NCI-H1092 (cell line): ENCODE results near the gene RPUSD1.

Experiments used
- DNase-seq: peaks from one replicate; lab custom pipeline; 2025; lab: John Stamatoyannopoulos, UW

Gene RPUSD1

DNA sequence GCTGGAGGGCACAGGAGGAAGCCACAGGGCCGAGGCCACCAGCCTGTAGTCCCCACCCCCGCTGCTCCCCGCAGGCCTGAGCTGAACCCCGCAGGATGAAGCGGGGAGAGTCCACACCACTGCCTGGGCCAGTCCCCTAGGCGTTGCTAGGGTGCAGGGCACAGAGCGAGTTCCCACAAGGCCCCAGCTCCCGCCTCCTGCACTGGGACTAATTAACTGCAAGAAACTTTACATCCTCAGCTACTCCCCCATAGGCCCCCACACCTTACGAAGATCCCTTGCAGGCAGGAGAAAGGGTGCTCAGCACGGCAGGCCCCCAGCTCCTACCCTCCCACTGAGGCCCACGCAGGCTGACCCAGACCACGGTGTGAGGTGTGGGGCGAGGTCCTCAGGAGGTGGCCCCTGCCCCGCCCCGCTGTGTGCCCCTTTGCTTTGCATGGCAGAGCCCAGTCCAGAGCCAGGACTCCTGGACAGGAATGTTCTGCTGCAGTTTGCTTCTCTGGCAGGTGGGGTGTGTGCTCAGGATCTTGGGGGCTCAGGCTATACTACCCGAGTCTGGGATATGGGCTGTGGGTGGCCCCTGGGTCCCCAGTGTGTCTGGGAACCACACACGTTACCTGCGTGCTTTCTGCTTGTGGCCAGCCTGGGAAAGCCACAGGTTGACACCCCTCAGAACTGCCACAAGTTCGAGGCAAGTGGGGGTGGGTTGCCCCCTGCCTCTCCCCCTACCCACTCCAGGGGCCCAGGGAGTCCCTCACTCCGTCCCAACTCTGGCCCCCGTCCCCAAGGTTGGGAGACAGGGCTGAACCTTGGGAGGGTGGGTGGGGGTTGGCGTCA, 11.1 kb upstream of the RPUSD1 start:
- no peak for DNase-seq

- DNase-seq, result no peak
Measured at GRCh38 chr16:798666-799065, 10.5 kb upstream of the RPUSD1 start.

DNA sequence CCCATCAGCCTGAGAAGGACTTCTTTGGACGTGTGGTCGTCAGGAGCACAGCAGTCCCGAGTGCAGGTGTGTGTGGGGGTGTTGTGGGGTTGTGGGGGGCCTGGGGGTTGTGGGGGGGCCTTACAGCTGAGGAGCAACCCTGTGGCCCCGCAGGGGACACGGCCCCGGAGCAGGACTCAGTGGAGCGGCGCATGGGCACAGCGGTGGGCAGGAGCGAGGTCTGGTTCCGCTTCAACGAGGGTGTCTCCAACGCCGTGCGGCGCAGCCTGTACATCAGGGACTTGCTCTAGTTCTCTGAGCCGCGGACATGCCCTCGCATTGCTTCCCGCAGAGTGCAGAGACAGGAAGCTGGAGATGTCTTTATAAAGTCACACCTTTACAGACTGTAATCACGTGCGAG, 9.5 kb upstream of the RPUSD1 start:
- DNase-seq, result no peak

DNA sequence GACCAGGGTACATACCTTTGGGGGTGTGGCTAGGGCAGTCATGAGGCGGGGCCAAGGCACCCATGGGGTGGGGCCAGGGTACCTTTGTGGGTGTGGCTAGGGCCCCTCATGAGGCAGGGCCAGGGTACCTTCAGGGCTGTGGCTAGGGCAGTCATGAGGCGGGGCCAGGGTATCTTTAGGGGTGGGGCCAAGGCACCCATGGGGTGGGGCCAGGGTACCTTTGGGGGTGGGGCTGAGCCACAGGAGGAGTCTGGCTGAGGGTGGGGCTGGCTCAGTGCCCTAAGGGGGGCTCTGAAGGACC, 8.9 kb upstream of the RPUSD1 start:
- DNase-seq, result no peak

- no peak for DNase-seq
Measured at GRCh38 chr16:796296-797119, 8.3 kb upstream of the RPUSD1 start.

DNA sequence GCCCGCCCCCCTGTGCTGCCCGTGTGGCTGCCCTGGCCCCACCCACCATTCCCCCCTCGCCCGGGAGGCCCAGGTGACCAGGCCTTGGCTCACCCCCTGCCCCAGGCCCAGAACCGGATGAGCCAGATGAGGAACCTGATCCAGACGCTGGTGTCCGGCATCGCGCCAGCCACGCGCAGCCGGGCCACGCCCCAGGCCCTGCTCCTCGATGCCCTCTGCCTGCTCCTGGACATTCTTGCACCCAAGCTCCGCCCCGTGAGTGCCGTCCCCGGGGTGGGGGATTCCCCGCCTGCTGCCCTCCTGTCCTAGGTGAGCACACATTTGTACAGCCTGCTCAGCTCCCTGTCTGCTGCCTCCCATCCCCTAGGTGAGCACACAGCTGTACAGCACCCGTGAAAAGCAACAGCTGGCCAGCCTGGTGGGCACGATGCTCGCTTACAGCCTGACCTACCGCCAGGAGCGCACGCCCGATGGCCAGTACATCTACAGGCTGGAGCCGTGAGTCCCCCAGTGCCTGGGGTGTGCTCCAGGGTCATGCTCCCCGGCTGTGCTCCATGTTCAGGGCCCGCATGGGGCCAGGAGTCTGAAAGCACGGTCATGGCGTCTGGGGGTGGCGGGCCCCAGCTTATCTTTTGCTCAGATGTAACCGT, 7.5 kb upstream of the RPUSD1 start:
- DNase-seq, result no peak

DNA sequence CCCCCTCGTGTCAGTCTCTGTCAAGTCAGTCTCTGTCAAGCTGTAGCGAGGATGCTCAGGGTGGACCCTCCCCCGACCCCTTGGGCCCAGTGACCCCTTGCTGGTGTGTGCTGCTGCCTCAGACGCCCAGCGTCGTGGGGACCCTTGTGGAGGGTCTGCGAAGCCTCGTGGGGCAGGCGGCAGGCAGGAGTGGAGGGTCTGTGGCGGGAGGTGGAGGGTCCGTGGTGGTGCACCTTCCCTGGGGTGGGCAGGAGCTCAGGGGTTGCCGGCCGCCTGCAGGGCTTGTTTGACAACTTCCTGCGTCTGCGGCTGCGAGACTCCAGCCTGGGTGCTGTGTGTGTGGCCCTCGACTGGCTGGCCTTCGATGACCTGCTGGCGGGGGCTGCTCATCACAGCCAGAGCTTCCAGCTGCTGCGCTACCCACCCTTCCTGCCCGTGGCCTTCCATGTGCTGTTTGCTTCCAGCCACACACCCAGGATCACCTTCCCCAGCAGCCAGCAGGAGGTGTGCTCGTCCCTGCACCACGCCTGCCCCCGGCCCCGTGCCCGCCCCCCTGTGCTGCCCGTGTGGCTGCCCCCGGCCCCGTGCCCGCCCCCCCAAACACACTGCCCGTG, 6.8 kb upstream of the RPUSD1 start:
- DNase-seq, result no peak

DNA sequence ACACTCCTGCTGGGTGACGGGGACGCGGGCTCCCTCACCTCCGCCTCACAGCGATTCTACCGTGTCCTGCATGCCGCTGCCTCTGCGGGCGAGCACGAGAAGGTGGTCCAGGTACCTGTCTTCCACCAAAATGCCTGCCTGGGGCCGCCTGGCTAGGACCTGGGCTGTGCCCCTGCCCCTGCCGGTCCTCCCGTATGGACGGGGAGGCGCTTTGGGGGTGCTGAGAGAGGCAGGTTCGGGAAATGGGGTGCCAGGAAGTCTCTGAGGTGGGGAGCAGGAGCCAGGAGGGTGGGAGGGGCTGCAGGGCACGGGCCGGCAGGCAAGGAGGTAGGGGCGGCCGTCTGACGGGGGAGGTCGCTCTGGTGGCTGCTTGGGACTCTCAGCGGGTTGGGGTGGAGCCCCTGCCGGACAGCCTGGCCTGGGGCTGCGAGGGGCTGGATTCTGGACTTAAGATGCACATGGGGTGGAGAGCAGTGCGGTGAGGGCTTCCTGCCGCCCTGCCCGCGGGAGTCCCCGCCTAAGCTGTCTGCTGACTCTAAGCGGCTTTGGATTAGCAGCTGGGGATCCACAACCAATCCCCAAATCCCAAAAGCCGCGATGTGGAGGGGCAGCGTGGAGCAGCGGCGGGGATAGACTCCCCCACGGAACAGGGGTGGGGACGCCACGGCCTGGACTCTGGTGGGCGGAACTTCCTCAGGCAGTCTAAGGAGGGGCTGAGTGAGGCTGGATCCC, 6.1 kb upstream of the RPUSD1 start:
- no peak for DNase-seq

DNA sequence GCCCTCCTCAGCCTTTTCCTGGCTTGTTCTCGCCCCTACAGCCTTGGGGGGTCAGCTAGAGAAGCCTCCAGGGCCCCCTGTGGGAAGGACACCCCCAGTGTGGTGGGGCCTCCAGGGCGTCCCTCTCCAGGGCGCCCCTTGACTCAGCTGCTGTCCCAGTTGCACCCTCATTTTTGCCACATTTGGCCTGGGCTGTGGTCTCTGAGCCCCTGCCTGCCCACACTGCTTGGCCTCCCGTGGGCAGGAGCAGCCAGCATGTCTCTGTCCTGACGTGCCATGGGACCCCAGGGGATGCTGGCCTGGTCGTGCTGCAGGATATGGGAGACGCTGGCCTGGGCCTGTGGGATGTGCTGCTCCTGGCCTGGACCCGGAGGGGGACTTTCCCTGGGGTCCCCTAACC, 5.2 kb upstream of the RPUSD1 start:
- no peak for DNase-seq

GRCh38 chr16:792221-792995, 4.2 kb upstream of the RPUSD1 start:
- no peak for DNase-seq

GRCh38 chr16:791131-791530, 3.0 kb upstream of the RPUSD1 start:
- DNase-seq, result no peak

DNA sequence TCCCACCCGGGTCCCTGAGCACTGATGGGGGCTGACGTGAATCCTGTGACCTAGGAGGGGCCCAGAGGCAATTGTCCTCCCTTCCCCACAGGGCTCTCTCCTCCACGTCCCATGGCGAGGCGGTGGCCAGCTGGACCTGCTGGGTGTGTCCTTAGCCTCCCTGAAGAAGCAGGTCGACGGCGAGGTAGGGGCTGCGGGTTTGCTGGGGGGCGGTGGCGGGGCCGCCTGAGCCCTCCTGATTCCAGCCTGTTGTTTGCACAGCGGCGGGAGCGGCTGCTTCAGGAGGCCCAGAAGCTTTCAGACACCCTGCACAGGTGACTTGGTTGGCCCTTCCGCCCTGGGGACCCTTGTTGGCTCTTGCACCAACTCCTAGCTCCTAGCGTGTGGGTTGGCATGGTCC, 1.9 kb upstream of the RPUSD1 start:
- no peak for DNase-seq

- DNase-seq, result no peak
Measured at GRCh38 chr16:789191-789850, 1.1 kb upstream of the RPUSD1 start.

GRCh38 chr16:788399-789126, 382 bp upstream of the RPUSD1 start, which contains the start of gene CHTF18:
Gene CHTF18, plus strand, starts transcription at chr16:788620. Its CDS starts 65 bp downstream, at chr16:788685.
- DNase-seq, result peak; percentile 86

GRCh38 chr16:787321-787966, 737 bp downstream of the RPUSD1 start:
- DNase-seq, result no peak

DNA sequence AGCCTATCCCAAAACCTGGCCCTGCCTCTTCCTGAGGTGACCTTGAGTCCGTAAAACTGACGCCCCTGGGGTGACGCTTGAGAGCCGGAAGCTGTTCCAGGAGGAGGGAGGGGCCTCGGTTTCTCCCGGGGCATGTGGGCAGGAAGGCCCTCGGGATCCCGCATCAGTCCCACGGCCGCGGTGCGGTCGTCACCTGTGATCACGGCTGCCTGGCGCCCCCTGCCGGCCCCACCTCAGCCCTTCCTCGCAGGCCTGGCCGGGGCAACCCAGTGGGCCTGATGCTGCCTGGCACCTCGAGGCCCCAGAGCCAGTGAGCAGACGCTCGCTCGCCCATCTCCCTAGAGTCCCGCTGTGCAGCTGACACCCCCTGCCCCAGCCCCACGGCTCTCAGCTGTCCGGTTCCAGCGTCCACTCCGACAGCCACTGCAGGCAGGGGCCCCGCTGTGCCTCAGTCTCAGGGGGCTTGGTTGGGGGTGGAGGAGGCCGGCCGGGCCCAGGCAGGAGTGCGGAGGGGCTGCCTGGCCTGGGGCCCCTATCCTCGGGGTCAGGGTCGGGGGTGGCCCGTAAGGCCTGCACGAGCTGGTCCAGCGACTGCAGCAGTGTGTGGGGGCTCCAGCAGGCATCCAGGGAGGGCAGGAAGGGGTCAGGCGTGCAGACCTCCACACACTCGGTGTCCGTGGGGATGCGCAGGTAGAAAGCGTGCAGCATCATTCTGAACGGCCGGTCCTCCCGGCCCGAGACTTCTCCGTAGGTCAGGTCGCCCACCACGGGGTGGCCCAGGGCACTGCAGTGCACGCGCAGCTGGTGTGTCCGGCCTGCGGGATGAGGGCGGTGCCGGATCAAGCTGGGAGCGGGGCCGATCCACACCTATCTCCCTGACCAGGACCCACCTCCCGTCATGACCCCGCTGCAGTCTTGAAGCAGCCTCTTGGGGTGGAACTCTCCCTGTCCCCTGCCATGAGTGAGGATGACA, 2.3 kb downstream of the RPUSD1 start:
- peak; percentile 21 for DNase-seq

DNA sequence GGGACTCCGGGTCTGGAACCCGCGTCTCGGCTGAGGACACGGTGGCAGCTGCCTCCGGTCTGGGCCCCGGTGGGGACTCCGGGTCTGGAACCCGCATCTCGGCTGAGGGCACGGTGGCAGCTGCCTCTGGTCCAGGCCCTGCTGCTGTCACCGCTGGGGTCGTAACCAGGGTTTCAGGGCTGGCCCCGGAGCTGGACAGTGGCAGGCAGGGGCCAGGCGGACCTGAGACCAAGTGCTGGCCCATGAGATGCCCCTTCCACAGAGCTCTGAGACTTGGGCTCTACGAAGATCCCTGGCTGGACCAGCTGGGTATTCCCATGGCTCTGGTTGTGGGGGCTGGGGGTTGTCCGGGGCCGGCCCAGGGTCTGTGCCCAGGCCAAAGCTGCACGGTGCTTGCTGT, 3.8 kb downstream of the RPUSD1 start:
- no peak for DNase-seq
